GM21786 (cell line): ENCODE results near the gene ANKRD13C.
"Not testable (repeated sequence)": the region's sequence is repeated elsewhere in the genome, so short reads cannot be mapped to it uniquely, and the experiment has no call there.

Experiments
- ATAC-seq: cut with Tn5 transposase; IDR thresholded peaks from one replicate; pipeline ENCODE4 v1.9.1; 2021; ENCODE audit not compliant: unreplicated experiment

ANKRD13C gene, protein sequence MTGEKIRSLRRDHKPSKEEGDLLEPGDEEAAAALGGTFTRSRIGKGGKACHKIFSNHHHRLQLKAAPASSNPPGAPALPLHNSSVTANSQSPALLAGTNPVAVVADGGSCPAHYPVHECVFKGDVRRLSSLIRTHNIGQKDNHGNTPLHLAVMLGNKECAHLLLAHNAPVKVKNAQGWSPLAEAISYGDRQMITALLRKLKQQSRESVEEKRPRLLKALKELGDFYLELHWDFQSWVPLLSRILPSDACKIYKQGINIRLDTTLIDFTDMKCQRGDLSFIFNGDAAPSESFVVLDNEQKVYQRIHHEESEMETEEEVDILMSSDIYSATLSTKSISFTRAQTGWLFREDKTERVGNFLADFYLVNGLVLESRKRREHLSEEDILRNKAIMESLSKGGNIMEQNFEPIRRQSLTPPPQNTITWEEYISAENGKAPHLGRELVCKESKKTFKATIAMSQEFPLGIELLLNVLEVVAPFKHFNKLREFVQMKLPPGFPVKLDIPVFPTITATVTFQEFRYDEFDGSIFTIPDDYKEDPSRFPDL

DNA sequence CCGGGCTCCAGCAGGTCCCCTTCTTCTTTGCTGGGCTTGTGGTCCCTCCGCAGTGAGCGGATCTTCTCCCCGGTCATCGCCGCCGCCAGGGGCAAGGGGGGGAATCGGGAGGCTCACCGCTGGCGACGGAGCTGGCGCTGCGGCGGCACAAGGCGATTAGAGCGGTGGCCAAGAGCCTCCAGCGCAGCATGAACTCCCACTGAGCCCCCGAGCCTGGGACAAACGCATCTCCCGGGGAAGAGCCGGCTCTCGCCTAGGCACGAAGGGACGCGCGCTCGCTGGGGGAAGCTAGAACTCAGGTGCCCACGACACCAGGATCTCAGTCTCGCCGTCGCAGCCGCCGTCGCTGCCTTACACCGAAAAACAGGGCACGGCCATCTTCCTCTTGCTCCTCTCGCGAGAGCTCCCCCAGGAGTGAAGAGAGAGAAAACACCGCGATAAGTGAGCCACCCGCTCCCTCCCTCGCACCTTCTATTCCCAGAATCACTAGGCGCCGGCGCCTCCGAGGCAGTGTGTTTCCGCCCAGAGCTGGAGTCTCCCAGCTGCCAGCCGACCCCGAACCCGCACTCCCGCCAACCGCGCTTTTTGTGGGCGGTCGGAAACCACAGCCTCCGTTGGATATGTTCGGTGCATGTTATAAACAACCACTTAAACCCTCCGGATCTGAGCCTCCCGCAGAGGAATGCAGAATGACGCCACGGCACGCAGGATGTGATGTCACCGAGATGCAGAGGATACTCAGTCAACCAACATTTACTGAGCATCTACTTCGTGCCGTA lies at the start of gene ANKRD13C:
Gene ANKRD13C, minus strand, starts transcription at position 391 of the 779 bp plus-strand sequence. Its CDS starts 314 bp downstream, at position 77.
- peak; percentile 92 for ATAC-seq

- no peak for ATAC-seq
Measured at GRCh38 chr1:70403759-70404158, 49.2 kb upstream of the ANKRD13C start.

DNA sequence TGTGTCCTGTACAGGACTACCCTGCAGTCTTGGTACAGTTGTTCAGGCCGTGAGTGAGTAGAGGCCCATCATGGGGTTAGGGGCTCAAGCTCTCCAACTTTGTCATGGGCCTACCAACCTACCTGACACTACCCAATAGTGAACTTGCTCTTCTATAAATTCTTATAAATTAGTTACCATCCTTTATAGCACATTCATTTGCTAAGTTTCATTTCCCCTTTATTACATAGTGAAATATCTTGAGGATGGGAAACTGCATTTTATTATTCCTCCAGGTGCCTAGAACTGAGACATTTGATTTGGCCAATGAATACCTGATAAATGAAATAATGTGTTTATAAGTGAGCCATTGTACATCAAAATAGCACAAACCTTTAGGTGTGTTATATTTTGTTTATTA lies 47.5 kb upstream of the ANKRD13C start:
- ATAC-seq: no peak

- ATAC-seq: no peak
Measured at GRCh38 chr1:70400335-70400734, 45.8 kb upstream of the ANKRD13C start.

DNA sequence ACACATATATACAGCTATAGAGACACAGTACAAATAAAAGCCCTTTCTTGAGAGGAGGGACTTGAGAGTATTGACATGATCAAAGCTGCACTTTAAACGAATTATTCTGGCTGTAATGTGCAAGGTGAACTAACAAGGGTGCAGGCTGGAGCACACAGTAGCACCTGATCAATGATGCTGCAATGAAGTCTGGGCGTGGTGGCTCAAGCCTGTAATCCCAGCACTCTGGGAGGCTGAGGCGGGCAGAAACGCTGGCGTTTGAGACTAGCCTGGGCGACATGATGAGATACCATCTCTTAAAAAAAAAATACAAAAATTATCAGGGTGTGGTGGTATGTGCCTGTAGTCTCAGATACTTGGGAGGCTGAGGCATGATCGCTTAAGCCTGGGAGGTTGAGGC lies 42.5 kb upstream of the ANKRD13C start:
- no peak for ATAC-seq

GRCh38 chr1:70396607-70397006 lies 42.1 kb upstream of the ANKRD13C start:
- ATAC-seq: no peak

DNA sequence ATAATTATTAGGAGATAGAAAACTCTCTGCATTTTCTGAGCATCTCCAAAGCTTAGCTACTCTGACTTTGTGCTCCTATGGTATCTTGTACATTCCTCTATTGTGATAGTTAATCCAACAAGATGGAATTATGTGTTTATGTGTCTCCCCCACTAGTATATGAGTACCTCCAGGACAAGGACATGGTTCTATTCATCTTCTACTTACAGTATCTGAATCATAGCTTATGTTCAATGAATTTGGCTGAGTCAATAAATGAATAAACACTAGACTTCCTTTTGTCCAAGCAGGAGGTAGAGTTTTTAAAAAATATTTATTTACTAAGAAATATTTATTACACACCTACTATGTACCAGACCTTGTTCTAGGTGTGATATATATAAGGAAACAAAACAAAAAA lies 38.1 kb upstream of the ANKRD13C start:
- no peak for ATAC-seq

GRCh38 chr1:70387507-70387906 lies 33.0 kb upstream of the ANKRD13C start:
- no peak for ATAC-seq

DNA sequence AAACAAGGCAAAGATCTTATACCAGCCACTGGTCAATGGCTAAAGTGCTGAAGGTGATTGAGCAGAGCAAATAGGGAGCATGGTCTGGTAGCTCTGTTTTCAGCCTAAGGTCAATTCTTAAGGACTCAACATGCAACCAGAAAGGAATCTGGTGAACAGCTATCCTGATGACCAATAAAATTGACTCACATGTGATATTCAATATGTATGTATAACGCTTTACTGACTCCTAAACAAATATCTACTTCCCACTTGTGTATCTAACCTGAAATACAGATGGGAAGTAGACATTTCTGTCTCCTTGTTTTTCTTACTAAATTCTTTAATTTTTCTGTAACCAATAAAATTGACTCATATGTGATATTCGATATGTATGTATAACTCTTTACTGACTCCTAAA lies 31.6 kb upstream of the ANKRD13C start:
- ATAC-seq: no peak

DNA sequence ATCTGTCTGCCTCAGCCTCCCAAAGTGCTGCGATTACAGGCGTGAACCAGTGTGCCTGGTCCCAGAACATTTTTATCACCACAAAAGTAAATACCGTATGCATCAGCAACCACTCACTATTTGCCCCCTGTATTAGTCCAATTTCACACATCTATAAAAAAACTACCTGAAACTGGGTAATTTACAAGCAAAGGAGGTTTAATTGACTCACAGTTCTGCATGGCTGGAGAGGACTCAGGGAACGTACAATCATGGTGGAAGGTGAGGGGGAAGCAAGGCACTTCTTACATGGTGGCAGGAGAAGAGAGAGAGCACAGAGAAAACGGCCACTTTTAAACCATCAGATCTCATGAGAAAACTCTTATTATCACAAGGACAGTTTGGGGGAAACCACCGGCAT lies 31.0 kb upstream of the ANKRD13C start:
- no peak for ATAC-seq

DNA sequence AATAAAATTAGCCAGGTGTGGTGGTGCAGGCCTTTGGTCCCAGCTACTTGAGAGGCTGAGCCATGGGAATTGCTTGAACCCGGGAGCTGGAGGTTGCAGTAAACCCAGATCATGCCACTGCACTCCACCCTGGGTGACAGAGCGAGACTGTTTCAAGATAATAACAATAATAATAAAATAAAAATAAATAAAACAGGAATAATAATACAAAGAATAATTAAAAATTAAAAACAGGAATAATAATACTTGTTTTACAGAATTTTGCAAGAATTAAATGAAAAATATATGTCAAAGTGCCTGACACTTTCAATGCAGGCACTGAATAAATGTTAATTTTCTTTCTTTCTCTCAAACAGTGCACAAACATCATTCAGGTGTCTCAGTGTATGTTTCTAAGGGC lies 30.0 kb upstream of the ANKRD13C start:
- ATAC-seq: no peak

DNA sequence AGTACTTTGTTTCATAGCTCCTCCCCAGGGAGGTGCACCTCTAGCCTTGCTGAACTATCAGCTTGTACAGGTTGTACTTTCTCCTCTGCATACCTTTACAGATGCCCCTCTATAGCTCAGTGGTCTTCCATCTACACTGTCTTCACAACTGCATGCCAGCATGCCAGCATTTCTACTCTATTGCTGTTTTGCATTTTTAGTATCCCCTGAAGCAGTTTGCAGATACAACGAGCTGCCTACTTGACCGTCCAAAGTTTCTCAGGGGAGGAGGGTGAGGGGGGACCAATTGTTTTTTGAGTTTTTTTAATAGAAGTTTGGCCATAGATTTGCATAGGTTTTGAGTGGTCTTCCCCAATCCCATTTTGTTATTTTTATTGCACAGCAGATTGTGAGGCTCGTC lies 29.0 kb upstream of the ANKRD13C start:
- no peak for ATAC-seq

GRCh38 chr1:70382682-70383081 lies 28.2 kb upstream of the ANKRD13C start:
- peak; percentile 89 for ATAC-seq

- ATAC-seq: no peak
Measured at GRCh38 chr1:70376196-70376595, 21.7 kb upstream of the ANKRD13C start.

DNA sequence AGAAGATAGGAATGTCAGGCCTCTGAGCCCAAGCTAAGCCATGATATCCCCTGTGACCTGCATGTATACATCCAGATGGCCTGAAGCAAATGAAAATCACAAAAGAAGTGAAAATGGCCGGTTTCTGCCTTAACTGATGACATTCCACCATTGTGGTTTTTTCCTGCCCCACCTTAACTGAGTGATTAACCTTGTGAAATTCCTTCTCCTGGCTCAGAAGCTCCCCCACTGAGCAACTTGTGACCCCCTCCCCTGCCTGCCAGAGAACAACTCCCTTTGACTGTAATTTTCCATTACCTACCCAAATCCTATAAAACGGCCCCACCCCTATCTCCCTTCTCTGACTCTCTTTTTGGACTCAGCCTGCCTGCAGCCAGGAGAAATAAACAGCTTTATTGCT lies 19.1 kb upstream of the ANKRD13C start:
- ATAC-seq: not testable (repeated sequence)

DNA sequence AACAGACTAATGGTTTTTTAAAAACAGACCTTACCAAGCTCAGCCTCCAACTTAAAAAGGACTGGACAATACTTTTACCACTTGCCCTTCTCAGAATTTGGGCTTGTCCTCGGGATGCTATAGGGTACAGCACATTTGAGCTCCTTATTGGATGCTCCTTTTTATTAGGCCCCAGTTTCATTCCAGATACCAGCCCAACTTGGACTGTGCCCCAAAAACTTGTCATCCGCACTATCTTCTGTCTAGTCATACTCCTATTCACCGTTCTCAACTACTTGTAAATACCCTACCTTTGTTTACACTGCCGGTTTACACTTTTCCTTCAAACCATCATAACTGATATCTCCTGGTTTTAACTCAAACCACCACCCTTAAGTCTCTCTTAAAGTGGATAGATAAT lies 17.9 kb upstream of the ANKRD13C start:
- ATAC-seq: no peak

DNA sequence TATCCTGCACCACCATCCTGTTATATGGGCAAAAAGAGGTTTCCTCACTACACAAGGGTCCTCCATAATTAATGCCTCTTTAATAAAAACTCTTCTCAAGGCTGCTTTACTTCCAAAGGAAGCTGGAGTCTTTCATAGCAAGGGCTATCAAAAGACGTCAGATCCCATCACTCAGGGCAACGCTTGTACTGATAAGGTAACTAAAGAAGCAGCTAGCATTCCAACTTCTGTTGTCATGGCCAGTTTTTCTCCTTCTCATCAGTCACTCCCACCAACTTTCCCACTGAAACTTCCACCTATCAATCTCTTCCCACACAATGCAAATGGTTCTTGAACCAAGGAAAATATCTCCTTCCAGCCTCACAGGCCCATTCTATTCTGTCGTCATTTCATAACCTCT lies 17.1 kb upstream of the ANKRD13C start:
- ATAC-seq: not testable (repeated sequence)

DNA sequence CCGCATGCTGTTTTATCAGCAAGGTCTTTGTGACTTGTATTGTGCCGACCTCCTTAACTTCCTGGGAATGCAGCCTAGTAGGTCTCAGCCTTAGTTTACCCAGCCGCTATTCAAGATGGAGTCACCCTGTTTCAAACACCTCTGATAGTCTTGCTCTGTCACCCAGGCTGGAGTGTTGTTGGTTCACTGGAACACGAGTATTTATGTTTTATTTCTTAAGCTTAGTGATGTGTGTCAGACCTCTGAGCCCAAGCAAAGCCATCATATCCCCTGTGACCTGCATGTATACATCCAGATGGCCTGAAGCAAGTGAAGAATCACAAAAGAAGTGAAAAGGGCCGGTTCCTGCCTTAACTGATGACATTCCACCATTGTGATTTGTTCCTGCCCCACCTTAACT lies 12.9 kb upstream of the ANKRD13C start:
- ATAC-seq: not testable (repeated sequence)

- not testable (repeated sequence) for ATAC-seq
Measured at GRCh38 chr1:70366997-70367396, 12.5 kb upstream of the ANKRD13C start.

DNA sequence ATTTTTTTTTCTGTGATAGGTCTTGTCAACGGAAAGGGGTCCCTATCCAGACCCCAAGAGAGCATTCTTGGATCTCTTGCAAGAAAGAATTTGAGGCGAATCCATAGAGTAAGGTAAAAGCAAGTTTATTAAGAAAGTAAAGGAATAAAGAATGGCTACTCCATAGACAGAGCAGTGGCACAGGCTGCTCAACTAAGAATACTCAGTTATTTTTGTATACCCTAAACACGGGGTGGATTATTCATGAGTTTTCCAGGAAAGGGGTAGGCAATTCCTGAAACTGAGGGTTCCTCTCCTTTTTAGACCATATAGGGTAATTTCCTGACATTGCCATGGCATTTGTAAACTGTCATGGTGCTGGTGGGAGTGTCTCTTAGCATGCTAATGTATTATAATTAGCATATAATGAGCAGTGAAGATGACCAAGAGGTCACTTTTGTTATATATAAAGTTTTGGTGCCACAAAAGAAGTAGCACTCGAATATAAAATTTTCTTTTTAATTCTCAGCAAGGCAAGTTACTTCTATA lies 12.0 kb upstream of the ANKRD13C start:
- ATAC-seq: not testable (repeated sequence)

DNA sequence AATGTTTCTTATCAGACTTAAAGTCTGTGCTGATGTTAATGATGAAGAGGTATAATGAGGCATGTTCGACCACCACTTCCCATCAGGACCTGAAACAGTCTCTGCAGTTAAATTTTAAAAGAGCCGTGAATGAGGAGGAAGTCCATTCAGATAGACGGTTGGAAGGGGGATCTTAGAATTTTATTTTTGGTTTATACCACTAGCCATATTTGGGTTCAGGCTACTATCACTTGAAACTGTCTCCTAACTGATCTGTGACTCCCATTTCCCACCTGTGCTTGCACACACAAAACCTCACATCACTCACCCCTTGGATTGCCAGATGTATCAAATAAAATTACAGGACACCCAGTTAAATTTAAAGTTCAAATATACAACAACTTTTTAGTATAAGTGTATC lies 9.9 kb upstream of the ANKRD13C start:
- no peak for ATAC-seq
